ENCODE data around the gene PAGR1.

The PAGR1 gene

GRCh38 chr16:29806641-29807425 lies 9.1 kb upstream of the PAGR1 start:
- peak overlapping the region; percentile 64 for H3K4me3 ChIP-seq (ENCODE audit: low read depth, low read length)
- peak; percentile 64 for DNase-seq (ENCODE audit: low read depth, low spot score)
- no peak for TF ChIP-seq CTCF (IDR thresholded peaks at IDR 0.05; ENCODE audit: low read depth, low read length)
- in situ Hi-C loops (cut with HindIII; ENCODE audit: low sequenced_read_pairs): no loop called here

DNA sequence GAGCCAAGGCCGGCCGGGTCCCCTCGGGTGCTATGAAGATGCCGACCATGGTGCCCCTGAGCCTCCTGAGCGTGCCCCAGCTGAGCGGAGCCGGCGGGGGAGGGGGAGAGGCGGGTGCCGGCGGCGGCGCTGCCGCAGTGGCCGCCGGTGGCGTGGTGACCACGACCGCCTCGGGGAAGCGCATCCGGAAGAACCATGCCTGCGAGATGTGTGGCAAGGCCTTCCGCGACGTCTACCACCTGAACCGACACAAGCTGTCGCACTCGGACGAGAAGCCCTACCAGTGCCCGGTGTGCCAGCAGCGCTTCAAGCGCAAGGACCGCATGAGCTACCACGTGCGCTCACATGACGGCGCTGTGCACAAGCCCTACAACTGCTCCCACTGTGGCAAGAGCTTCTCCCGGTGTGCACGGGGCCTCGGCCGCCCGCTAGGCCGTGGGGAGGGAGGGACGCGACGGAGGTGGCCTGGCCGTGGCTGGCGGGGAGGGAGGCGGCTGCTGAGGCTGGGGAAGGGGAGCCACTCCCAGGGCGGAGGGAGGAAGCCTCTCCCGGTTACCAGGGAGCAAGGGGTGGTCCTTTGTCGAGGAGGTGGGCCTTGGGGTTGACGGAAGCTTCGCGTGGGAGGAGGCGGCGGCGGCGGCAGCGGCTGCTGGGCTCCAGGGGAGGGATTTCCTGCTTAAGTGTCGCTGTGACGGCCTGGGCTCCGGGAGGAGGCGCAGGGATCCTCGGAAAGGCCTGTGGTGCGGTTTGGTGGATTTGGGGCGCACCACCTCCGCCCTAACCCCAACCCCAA lies 8.3 kb upstream of the PAGR1 start:
- peak; percentile 68 for TF ChIP-seq CTCF (IDR thresholded peaks at IDR 0.05; ENCODE audit: low read depth, low read length)
- in situ Hi-C loops (cut with HindIII; ENCODE audit: low sequenced_read_pairs): no loop called here
- H3K4me3 ChIP-seq (ENCODE audit: low read depth, low read length): peak overlapping the region; percentile 64
- peak; percentile 96 for DNase-seq (ENCODE audit: low read depth, low spot score)

- in situ Hi-C loops (cut with HindIII; ENCODE audit: low sequenced_read_pairs): no loop called here
- TF ChIP-seq CTCF (IDR thresholded peaks at IDR 0.05; ENCODE audit: low read depth, low read length): no peak
- H3K4me3 ChIP-seq (ENCODE audit: low read depth, low read length): peak overlapping the region; percentile 64
- DNase-seq (ENCODE audit: low read depth, low spot score): no peak
Observed at GRCh38 chr16:29808219-29808900, 7.6 kb upstream of the PAGR1 start.

- DNase-seq (ENCODE audit: low read depth, low spot score): no peak
- H3K4me3 ChIP-seq (ENCODE audit: low read depth, low read length): peak overlapping the region; percentile 64
- no peak for TF ChIP-seq CTCF (IDR thresholded peaks at IDR 0.05; ENCODE audit: low read depth, low read length)
- in situ Hi-C loops (cut with HindIII; ENCODE audit: low sequenced_read_pairs): no loop called here
Observed at GRCh38 chr16:29809031-29809747, 6.8 kb upstream of the PAGR1 start.

- no peak for TF ChIP-seq CTCF (IDR thresholded peaks at IDR 0.05; ENCODE audit: low read depth, low read length)
- H3K4me3 ChIP-seq (ENCODE audit: low read depth, low read length): no peak overlapping the region
- DNase-seq (ENCODE audit: low read depth, low spot score): no peak
- in situ Hi-C loops (cut with HindIII; ENCODE audit: low sequenced_read_pairs): no loop called here
Observed at GRCh38 chr16:29809850-29810698, 5.9 kb upstream of the PAGR1 start.
